HG02623 (cell line): ENCODE measurements around the gene ESPL1.
"Not testable (repeated sequence)": the region's sequence is repeated elsewhere in the genome, so short reads cannot be mapped to it uniquely, and the experiment has no call there.

Experiments used
- ATAC-seq: cut with Tn5 transposase; IDR thresholded peaks from one replicate; pipeline ENCODE4 v1.9.1; 2021; ENCODE audit warnings: moderate library complexity; ENCODE audit not compliant: unreplicated experiment

The ESPL1 gene

DNA sequence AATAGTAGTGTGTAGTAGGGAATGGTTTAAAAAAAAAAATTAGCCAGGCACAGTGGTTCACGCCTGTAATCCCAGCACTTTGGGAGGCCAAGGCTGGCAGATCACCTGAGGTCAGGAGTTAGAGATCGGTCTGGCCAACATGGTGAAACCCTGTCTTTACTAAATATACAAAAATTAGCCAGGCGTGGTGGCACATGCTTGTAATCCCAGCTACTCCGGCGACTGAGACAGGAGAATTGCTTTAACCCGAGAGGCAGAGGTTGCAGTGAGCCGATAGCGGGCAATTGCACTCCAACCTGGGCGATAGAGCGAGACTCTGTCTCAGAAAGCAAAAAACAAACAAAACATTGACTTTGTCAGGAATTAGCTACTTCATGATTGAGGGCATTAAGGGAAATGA, 29.0 kb downstream of the ESPL1 start:
- not testable (repeated sequence) for ATAC-seq

DNA sequence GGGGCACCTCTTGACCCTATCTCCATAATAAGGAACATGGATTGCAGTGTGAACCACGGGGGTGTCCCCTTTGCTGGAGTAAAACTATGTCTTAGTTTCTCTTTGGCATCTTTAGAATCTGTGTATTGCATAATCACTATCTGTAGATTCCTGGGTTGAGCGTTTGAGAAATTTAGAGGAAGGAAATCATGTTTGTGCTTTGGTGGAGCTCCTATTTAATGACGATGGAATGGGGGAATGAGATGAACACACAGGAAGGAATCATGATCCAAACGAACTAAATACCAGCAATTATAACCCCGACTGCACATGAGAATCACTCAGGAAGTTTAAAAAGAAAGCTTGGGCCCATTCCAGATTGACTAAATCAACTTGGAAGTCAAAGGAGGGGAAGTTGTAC, 30.1 kb downstream of the ESPL1 start:
- no peak for ATAC-seq

DNA sequence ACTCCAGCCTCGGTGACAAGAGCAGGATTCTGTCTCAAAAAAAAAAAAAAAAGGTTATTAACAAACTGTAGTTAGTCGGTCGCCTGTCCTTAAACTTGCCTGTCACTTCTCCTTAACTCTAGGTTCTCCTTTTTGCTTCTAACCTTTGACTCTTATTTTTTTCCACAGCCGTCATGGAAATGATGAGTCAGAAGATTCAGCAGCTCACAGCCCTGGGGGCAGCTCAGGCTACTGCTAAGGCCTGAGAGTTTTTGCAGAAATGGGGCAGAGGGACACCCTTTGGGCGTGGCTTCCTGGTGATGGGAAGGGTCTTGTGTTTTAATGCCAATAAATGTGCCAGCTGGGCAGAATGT, 31.0 kb downstream of the ESPL1 start:
- ATAC-seq, result no peak

DNA sequence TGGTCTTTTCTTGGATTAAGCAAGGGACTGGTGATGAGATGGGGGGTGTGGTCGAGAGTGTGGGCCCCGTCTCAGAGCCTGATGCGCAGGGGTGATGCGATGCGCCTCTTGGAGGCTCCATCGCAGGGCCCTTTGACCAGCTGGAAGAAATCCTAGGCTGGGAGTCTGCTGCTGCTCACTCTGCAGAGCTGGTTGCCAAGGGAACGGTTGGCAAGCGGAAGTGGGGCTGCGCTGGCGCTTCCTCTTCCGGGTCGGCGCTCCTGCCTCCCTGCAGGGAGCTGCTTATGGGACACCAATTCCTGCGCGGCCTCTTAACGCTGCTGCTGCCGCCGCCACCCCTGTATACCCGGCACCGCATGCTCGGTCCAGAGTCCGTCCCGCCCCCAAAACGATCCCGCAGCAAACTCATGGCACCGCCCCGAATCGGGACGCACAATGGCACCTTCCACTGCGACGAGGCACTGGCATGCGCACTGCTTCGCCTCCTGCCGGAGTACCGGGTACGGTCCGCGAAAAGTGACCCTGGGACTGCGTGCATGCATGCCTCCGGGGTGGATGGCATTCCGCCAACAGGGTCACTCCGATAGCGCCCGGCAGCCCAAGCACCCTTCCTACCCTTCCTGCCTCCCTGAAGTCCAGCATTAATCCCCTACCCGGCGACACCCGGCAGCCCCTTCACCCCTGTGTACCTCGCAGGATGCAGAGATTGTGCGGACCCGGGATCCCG, 31.5 kb downstream of the ESPL1 start, which contains the start of gene MYG1:
TSS of gene MYG1 (plus strand) at position 242 of the 727 bp plus-strand sequence. CDS start at position 285, 43 bp downstream.
- peak; percentile 72 for ATAC-seq

DNA sequence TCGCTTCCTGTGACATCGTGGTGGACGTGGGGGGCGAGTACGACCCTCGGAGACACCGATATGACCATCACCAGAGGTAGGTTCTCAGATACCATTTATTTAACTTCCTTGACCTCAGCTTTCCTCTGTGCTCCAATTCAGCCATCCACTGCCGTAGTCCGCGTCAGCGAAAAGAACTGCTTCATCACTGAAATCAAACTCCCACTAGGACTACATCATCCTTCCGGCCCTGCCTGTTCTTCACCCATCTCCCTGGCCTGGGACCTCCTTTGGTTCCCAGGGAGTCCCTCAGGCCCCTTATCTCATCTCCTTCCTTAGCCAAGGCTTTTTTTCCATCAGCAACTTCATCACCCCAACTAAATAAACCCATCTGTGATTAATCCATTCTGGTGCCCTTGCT, 32.1 kb downstream of the ESPL1 start:
- no peak for ATAC-seq

DNA sequence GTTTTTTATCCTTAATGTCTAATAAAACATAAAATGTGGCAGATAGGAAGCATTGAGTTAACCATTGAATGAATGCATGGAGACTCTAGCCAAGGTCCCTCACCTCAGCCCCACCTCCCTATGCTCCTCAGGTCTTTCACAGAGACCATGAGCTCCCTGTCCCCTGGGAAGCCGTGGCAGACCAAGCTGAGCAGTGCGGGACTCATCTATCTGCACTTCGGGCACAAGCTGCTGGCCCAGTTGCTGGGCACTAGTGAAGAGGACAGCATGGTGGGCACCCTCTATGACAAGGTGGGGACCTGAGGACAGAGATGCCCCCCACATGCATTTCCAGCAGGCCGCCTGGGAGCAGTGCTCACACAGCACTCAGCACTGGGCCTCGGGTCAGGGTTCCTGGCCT, 34.8 kb downstream of the ESPL1 start:
- ATAC-seq, result no peak

DNA sequence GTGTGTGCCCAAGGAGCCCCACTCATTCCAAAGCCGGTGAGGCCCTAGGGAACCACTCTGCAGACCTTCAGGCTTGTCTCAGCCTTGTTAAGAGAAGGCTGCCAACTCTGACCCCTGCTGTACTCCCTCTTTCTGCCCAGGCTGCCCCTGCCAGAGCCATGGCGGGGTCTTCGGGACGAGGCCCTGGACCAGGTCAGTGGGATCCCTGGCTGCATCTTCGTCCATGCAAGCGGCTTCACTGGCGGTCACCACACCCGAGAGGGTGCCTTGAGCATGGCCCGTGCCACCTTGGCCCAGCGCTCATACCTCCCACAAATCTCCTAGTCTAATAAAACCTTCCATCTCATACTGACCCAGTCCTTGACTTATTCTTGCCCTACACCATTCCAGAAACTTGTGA, 38.7 kb downstream of the ESPL1 start:
- no peak for ATAC-seq

DNA sequence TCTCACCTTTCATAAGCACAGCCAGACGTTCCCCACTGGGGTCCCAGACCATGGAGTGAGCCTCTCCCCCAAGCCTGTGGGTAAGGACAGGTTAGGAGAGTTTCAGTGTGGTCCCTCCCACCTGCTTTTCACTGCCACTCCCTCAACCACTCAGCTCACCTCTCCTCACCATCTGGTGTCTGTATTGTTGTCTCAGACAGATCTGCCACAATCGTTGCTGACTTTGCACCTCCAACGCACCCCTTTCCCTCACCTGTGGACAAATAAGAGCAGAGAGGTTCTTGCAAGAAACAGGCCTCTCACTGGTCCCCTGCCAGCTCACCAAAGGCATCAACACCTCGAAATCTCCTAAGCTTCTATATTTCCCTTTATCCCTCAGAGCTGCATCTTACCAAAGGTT, 40.2 kb downstream of the ESPL1 start:
- no peak for ATAC-seq

DNA sequence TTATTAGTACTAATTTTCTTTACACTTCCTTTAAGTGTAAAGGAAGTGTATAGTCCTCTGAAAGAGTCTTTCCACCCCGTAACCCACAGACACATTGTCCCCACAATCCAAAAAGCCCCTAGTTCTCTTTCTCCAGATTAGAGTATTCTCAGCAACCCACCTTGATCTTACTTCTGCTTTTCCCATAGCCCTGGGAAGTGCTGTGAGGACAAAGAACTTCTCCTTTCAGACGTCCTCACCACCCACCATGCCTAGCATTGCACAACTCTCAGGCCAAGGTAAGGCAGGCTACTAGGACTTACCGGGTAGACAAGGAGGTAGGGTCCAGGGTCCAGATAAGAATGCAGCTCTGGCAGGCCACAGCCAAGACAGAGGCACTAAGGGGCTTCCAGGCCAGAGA, 45.9 kb downstream of the ESPL1 start:
- ATAC-seq, result no peak

DNA sequence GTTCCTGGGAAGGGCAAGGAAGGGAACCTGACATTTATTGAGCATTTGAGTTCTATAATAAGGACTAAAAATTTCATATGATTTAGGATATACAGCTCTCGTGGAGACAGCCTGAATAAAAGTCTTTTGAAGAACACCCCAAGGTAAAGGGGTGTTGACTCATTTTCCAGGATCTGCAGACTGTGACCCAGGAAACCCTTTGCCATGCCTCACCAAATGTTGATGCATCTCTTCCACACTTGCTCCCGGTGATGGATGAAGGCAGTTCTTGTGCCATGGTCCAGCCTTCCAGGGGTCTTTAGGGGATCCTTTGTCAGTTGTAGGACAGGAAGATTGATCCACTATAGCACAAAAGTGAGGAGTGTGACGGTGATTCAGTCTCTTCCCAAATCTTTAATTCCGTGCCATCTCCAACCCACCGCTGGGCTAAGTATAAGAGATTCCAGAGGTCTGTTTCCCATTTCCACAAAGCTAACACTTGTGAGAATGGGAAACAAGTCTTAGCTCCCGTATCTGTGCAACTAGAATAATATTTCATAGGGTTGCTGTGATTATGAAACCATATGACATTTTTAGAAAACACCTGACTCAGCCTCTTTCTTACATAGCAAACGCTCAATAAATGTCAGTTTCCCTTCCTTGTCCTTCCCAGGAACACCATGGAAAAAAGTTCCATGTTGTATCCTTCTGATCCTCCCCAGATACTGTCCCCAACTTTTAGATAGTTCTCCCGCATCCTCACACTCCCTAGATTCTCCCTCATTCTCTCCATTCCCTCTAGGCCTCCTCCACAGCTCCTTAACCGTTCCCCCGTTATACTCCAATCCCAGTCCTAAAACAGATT, 52.5 kb downstream of the ESPL1 start:
- no peak for ATAC-seq

DNA sequence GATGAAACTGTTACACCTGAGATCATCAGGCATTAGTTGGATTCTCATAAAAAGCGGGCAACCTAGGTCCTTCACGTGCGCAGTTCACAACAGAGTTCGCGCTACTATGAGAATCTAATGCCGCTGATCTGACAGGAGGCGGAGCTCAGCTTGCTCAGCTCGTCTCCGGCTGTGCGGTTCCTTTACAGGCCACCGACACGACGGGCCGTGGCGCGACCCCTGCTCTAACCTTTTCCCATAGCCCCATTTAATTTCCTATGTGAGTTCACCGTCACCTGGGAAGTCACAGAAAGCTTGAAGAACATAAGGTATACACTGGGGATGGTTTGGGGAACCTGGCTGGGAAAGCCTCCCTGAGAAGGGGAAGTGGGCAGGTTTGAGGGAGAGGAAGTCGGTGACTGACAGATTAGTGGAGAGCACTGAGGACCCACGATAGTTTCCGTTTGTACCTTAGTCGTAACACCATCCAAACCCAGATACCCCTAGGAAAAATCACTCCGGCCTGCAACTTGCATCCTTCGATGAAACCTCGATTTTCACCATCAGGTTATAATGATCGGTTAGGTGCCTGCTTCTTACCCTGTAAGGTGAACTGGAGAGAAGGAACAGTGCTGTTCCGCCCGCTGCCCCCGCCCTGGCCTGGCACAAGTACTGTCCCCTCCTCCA, 56.1 kb downstream of the ESPL1 start:
- ATAC-seq, result no peak

DNA sequence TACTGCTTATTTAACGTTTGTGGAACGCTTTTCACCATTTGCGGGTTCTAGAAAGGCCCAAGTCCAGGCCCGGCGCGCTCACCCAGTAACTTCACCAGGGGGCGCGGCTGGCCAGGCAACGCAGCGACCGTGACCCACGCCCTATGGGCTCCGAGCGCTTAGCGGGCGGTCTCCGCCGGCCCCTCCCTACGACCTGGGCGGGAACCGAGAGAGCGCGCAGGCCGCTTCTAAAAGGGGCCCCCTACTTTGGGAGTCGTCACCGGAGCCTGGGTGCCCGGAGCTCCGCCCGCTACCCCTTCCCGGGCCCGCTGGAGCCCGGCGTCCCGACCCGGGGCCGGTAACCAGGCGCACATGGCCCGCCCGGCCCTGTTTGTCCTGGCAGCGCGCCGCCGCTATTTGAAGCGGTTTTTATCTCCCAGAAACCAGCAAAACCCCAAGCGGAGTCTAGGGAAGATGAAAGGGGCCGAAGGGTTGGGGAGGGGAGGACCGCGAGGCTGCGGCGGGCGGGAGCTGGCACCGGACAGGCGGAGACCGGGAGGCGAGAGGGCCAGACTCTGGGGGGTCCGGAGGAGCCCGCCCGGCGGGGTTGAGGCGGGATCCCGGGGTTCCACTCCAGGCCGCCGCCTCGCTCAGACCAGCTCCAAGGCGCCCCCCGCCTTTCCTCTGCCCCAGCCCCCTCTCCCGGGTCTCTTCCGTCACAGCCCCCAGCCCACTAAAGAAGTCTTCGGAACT, 56.8 kb downstream of the ESPL1 start:
- ATAC-seq, result peak; percentile 41

DNA sequence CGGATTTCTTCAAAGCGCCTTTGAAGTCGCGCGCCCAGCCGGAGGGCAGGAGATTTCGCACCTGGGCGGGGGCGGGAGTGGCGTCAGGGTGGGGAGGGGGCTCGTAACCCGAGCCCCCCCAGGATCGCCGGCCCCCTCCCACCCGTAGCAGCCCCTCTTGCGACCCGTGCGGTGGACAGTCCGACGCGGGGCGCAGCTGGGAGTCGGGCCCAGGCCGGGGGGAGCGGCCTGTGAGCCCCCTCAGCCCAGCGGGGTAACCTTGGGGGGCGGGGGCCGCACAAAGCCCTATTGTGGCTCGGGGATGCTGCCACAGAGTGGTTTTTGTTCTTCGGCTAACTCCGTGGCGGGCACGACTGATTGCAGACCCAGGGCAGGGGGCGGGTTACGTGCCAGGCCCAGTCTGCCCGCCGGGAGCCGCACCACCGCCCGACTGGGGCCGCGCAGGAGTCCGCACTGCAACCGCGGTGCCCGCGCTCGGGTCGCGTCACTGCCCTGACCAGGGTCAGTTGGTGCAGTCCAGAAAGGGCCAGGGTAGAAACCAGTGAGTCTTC, 57.5 kb downstream of the ESPL1 start:
- no peak for ATAC-seq

DNA sequence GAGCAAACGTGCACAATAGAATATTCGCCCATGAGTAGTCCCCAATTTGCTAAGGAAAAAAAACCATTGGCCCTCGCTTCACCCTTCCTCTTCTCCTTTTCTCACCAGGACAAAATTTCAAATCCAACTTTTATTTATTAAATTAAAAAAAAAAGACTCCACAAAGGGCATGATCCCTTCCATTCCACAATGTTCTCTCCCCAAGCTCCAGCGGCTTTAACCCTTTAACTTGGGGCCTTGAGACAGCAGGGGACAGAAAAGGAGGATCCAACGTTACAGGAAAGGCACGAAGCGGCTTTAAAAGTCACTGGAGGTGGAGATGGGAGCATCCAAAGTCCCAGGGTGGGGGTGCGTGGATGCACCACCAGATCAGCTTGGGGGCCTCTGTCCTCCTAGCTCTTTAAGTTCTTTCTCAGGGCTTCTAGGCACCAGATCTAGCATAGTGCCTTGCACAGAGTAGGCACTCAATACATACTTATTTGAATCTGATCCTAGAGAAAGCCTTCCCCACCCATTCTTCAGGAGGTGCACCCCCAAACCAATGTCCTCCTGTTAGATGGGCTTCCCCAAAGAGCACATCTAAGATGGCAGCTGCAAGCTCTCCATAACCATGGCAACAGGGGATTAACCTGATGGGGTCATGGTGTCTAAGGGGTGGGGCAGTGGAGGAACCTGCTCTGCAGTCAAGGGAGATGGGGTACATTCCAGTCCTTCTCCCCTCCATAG, 58.5 kb downstream of the ESPL1 start:
- no peak for ATAC-seq

DNA sequence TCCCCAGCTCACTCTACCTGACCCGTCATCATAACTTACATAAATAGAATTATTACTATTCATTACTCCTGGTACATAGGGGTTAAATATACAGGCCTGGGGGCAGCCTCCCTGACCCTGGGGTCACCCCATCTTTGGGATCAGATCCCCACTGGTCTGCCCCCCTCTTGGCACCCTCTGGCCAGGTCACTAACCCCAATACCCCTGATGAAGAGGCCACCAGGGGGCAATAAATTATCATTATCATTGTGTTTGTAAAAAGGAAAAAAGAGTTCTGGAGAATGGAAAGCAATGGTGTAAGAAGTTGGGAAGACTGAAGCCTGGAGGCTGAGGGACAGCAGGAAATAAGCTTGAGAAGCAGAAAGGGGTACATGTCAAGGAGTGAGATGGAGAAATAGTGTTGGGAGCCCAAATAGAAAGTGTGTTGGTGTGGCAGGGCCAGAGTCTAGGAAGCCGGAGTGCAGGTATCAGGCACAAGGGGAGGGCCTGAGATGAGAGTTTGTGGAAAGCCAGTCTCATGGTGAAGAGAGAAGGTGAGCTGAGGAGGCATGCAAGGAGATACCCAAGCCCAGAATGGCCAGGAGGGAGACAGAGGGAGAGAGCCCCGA, 59.4 kb downstream of the ESPL1 start:
- no peak for ATAC-seq

DNA sequence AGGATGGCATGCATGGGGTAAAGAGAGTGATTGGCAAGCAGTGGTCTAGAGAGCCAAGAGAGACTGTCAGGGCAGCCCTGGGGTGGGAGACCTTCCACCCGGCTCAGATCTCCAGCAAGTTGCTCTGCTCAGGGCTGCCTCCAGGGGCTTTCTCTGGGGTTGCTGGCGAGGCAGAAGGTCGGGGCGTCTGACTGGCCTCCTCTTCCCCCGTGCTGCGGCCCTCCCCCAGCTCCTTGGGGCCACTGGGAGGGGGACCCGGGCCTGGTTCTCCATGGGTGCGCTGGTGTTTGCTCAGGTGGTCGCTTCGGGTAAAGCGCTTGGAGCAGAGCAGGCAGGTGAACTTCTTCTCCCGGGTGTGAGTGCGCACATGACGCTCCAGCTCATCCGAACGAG, 59.9 kb downstream of the ESPL1 start:
- no peak for ATAC-seq

DNA sequence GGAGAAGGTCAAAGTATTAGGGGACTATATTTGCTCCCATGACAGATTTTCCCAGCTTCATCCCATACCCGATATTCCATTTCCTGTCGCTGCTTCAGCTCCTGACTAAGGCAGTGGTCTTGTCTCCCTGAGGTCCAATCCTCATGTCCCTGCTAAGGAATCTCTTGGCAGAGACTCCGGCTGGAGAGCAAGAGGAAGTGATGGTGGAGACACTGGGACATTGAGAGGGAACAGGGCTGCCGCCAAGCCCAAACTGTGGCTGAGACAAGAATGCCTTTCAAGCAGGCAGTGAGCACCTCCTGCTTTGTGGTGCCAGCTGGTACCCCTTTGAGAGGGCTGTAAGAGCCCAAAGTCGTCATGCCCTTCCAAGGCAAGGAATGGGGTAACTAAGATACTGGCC, 62.6 kb downstream of the ESPL1 start:
- ATAC-seq, result no peak

DNA sequence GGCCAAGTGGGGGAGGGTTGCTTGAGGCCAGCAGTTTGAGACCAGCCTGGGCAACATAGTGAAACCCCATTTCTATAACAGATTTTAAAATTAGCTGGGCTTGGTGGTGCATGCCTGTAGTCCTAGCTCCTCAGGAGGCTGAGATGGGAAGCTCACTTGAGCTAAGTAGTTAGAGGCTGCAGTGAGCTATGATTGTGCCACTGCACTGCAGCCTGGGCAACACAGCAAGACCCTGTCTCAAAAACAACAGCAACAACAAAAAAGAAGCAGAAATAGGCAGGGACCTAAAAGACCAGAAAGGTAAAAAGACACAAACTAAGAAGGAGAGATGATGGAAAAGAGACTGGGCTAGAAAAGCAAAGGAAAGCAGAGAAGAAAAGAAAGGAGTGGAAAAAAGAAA, 64.2 kb downstream of the ESPL1 start:
- not testable (repeated sequence) for ATAC-seq

DNA sequence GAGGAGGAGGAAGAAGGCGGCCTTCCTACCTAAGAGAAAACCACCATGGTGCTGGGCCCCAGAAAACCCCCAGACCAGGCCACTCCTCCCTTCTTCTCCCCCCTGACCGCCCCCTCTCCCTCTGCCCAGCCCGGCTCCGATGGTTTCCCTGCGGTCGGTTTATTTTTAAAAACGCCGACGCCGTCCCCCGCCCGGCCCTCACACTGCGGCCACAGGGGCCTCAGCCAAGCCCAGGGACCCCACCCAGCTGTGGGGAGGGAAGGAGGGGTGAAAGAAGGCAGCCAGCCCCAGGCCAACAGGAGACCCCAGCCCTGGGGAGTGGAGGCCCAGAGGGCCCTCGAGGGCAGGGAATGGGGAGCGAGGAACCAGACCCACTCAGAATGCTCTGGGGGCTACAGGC, 64.6 kb downstream of the ESPL1 start:
- ATAC-seq, result no peak

DNA sequence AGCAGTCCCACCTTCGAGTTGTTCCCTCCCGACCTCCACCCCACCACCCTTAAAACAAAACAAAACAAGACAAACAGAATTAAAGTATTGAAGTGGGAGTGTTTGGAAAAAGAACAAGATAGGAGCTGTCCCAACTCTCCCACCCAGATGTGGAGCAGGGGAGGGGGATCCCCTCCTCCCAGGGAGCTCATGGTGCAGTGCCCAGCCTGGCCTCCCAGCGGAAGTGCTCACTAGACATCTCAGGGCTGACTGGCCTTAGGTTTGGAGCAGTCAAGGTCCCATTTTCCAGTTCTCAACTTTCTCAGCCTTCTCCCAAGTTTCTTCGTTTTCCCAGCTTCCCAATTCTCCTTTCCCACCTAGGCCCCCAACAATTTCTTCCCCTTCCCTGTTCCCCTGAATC, 65.2 kb downstream of the ESPL1 start:
- ATAC-seq, result no peak
